ENCODE measurements around the gene CACNA1I. TPM values are rescaled to one million over a fixed set of nuclear protein-coding genes. Genes with fewer than 3 reads are reported as not detected.

CACNA1I gene
- total RNA-seq, 1 donor from 2014 or later: 0.06 TPM

DNA sequence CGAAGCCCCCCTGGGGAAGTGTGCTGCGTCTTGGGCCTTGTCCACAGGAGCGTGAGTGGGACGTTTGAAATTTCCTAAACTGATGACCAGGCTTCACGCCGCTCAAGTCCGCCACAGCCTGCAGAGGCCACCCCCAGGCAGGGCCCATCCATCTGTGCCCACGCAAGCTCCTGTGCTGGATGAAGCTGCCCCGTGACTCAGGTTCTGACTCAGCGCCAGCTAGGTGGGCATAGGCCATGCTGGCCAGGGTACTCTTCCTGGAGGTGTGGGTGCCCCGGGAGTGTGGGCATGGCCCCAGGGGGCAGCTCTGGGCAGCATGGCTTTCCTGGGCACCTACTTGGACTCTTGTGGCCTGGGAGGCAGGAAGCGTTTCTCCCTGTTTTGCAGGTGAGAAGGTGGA, 134.8 kb downstream of the CACNA1I start:
- no peak for TF ChIP-seq CTCF (conservative IDR thresholded peaks at IDR 0.05; ENCODE audit: low read depth, low read length)
- H3K4me3 ChIP-seq (ENCODE audit: low read depth, low read length): no peak overlapping the region
- DNase-seq (ENCODE audit: low read depth): no peak

GRCh38 chr22:39706376-39707140, 136.0 kb downstream of the CACNA1I start:
- no peak for DNase-seq (ENCODE audit: low read depth)
- no peak overlapping the region for H3K4me3 ChIP-seq (ENCODE audit: low read depth, low read length)
- no peak for TF ChIP-seq CTCF (conservative IDR thresholded peaks at IDR 0.05; ENCODE audit: low read depth, low read length)

DNA sequence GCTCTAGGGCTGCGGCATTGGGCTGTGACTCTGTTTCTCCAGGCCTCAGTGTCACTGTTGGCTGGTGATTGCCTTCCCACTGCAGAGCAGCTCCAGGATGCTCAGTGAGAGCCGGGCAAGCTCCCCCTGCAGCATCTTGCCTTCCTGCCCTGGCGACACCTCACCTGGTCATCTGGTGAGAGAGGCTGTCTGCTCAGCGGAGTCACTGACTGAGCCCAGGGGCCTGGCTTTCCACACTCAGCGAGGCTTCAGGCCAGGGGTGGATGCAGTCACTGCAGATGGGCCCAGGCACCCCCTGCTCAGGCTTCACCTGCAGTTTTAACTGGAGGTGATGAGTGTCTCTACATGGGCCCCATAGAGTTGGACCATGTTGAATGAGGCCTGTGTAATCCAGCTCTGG, 136.8 kb downstream of the CACNA1I start:
- TF ChIP-seq CTCF (conservative IDR thresholded peaks at IDR 0.05; ENCODE audit: low read depth, low read length): no peak
- H3K4me3 ChIP-seq (ENCODE audit: low read depth, low read length): no peak overlapping the region
- DNase-seq (ENCODE audit: low read depth): no peak

- no peak for TF ChIP-seq CTCF (conservative IDR thresholded peaks at IDR 0.05; ENCODE audit: low read depth, low read length)
- DNase-seq (ENCODE audit: low read depth): no peak
- no peak overlapping the region for H3K4me3 ChIP-seq (ENCODE audit: low read depth, low read length)
These were observed 137.3 kb downstream of the CACNA1I start for GRCh38 chr22:39707816-39708215.

GRCh38 chr22:39710380-39711150, 140.0 kb downstream of the CACNA1I start:
- no peak for TF ChIP-seq CTCF (conservative IDR thresholded peaks at IDR 0.05; ENCODE audit: low read depth, low read length)
- no peak for DNase-seq (ENCODE audit: low read depth)

GRCh38 chr22:39712081-39712480, 141.5 kb downstream of the CACNA1I start:
- no peak for TF ChIP-seq CTCF (conservative IDR thresholded peaks at IDR 0.05; ENCODE audit: low read depth, low read length)
- no peak overlapping the region for H3K4me3 ChIP-seq (ENCODE audit: low read depth, low read length)
- no peak for DNase-seq (ENCODE audit: low read depth)

More at GRCh38 chr22:39710380-39711150, 140.0 kb downstream of the CACNA1I start:
- H3K4me3 ChIP-seq (ENCODE audit: low read depth, low read length): no peak overlapping the region
